GM21529 (cell line): ENCODE measurements around the gene MGRN1.

ENCODE experiments used
- ATAC-seq: cut with Tn5 transposase; IDR thresholded peaks from one replicate; pipeline ENCODE4 v1.9.1; 2021; ENCODE audit not compliant: unreplicated experiment

MGRN1 gene

DNA sequence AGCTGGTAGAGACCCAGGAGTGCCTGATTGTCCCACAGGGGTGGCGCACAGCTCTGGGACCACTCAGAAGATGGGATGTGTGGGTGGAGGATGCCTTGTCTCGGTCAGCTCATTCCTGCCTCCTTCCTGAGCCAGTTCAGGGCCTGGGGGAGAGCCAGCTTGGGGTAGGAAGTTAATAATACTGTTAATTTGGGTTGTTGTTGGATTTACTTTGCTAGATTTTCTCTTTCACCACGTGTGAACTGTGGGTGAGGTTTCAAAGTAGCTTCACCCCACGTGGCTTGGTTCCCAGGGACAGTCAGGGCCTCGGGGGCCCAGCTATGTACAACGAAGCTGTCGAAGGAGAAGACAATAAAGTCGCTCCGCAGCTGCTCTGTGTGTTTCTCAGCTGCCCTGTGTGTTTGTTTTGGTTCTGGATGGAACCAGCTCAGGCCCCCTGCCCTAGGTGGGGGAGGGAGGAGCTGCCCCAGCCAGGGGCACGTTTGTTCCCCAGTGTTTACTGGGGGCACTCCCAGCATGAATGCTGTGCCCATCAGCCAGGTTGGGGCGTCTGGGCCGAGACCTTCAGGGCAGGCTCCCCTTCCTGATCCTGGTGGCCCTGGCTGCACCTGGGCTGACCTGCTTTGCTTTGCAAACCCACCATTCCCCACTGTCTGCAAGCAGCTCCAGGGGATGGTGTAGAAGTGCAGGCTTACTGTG lies 71.0 kb downstream of the MGRN1 start:
- no peak for ATAC-seq

- no peak for ATAC-seq
Observed at GRCh38 chr16:4696172-4696904, 71.7 kb downstream of the MGRN1 start.

DNA sequence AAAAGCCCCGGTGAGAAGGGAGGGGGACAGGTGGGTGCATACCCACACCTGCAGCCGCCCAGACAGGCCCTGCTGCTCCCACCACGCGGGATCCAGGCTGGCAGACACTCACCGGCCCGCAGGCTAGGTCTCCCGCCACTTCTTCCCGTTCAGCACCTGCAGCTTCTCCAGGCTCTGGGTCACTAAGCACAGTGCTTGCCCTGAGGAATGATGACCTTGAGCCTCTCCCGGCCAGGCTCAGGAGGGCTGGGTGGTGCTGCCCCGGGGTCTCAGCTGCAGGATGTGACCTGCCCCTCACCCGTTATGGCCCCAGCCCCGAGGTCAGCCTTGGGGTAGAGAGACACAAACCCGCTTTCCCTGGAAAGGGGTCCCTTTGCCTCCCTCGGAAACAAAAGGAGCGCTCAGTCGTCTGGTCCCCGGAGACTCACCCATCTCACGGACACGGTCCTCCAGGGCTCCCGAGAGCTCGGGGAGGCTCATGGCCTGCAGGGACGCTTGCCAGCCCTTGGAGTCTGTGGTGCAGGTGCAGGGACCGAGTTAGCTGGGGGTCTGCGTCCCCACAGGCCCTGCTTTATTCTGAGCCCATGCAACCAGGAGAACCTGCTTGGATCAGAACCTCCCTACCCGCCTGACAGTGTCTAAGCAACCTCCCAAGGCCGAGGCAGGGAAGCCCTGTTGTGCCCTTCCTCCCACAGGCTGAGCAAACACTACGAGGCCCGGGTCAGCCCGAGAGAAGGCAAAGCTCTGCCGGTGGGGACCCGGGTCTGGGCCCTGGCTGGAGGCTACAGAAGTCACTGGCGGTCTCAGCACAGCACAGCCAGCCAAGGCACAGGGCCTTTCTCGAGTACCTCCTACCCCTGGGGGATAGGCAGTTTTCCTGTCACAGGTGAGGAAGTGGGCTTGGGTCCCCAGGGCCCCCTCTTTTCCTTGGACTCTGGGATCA lies 72.5 kb downstream of the MGRN1 start:
- no peak for ATAC-seq

DNA sequence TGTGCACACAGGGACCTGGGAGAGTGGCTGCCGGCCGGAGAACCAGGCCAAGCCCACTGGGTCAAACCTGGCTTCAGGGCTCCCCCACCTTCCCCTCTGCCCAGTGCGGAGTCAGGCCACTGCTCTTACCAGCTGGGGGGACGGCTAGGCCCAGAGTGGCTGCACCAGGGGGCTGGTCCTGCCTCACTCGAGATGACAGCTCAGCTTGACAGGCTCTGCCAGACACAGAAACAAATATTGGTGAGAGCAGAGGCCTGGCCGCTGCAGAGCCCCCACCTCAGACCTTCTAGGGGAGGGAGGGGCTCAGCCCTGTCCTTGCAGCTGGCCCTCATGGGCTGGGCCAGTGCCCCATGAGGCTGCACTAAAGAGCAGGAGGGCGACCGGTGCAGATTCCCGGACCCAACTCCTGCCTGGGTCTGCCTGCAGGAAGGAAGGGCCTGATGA lies 73.2 kb downstream of the MGRN1 start:
- ATAC-seq = no peak

DNA sequence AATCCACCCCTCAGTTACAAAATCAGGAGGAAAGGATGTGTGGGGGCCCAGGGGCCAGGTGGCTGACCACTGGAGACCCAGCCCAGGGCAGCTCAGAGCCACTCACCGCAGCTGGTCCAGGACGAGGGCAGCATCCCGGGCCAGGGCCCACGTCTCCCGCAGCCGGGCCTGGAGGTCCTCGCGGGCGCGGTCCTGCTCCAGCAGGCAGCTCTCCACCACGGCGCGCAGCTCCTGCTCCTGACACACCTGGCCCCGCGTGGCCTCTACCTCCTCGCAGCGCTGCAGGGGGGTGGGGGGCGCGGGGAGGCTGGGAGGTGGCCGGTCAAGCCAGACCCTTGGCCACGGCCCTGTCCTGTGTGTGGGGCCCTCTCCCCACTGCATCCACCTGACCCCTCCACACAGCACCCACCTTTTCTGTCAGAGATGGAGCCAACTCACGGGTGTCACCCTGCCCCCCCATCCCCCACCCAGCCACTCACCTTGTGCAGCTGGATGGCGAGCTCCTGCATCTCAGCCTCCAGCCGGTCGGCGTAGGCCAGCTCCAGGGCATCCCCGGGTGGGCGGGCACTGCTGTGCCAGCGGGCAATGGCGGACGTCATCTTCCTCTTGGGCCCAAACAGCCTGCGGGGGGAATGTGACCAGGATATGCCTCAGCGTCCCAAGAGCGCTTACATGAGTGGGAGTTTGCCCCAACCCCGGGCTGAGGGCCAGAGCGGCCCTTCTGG lies 73.9 kb downstream of the MGRN1 start:
- no peak for ATAC-seq

- ATAC-seq = no peak
Observed at GRCh38 chr16:4699046-4699556, 74.5 kb downstream of the MGRN1 start.

DNA sequence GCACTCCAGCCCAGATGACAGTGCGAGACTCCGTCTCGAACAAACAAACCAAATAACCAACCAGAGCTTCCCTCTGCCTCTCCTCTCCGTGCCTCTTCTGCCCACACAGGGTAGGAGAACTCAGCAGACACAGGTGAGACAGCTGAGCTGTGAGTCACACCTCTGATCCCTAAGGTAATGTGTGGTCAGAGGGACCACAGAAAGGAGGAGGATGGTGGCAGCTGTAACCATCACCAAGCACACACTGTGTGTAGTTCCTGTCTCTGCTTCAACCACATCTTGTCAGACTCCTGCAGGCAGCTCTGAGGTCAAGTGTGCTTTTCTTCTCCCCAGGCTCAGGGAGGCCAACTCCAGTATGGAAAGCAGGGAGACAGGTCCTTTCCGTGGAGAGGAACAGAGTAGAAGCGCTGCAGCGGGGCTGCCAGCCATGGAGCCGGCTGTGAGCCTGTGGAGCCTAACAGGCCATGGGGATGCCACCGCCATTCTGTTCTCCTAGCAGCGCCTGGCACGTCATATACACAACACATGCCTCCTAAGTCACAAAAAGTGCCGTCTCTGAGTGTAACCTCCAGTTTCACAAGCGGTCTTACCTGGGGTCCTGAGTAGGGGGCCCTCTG lies 75.9 kb downstream of the MGRN1 start:
- no peak for ATAC-seq

DNA sequence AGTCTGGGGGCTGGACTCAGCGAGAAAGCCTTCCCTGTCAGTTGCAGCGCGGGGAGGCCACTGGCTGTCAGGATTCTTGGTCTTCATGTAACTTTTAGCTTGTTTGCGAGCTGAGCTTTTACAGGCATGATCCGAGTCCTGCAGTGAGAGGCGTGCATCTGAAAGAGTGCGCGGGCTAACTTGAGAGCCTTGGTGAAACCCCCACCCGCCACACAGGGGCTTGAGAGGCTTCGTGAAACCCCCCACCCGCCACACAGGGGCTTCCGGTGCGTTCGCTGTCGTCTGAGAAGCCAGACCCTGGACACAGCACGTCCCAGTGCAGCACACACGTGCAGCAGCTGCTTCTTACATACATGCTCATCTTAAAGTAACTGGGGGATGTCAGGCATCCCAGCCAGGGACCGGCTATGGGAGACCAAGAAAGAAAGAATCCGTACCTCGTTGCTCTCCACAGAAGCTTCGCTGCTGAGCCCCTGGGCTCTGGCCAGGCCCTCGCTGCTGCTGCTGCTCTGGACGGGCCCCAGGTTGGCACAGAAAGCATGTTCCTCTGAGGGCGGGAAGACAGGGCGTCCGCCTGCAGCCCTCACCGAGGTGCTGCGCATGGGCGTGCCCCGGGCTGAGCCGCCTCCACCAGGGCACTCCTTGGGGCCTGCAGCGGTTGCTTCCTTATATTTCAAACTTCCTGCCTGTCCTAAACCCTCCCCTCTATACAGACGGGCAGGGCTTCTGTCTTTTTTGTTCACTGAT lies 76.5 kb downstream of the MGRN1 start:
- ATAC-seq = no peak

DNA sequence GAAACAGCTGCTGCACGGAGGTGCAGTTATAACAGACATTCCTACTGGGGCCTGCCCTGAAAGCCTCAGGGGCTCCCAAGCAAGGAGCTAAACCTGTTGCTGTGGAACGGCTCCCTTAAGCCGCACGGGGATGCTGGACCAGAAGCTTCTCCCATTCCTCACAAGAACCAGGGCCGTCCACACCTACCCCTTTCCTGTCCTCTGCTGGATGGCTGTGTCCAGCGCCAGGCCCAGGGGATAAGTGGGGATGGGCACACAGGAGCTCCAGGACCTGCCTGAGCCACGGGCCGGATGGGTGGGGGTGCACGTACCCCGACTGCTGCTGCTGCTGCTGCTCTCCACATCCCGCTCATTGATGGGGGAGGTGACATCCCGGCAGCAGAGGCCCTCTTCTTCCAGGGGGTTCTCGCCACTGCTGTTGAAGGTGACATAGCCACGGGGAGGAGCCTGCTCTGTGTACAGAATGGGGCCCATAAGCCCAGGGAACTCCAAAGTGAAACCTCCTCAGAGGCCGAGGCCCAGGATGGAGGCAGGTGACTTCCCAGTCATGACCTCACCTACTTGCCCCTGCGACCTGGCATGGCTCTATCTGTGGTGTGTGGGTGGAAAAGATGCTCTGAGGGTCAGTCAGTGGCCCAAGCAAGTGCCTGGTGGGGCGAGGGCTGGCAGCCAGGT lies 77.3 kb downstream of the MGRN1 start:
- no peak for ATAC-seq

DNA sequence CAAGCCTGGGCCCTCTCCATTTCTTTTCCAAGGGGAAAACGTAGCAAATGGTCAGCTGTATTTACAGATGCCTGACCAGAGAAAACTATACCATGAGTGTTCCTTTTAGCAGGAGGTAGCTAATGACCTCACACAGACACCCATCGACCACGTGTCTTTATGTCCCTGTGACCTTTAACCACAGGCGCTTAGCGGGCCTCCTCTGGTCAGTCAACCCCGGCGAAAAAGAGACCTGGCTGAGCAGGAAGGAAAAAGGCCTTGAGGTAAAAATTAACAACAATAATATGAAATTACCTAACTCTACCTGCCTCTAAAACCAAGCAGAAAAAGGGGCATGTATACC lies 77.8 kb downstream of the MGRN1 start:
- no peak for ATAC-seq

DNA sequence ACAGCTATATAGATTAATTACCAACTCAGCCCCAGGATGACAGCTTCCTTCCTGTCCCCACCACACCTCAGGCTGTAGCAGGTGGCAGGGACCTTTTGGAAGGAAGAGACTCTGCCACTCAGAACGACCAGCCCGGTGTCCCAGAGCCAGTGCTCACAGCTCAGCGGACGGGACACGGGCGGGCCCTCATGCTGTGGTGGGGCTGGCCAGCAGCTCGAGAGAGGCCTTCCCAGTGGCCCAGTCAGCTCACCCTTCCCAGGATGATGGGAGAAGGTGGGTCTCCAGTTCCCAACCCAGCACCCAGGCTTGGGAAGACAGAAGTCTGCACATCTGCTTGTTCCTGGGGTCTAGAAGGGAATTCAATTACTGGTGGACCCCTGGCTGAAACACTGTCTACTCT lies 79.3 kb downstream of the MGRN1 start:
- ATAC-seq = no peak

- no peak for ATAC-seq
Observed at GRCh38 chr16:4704491-4704890, 79.9 kb downstream of the MGRN1 start.

- ATAC-seq = no peak
Observed at GRCh38 chr16:4704913-4705312, 80.3 kb downstream of the MGRN1 start.

- no peak for ATAC-seq
Observed at GRCh38 chr16:4706871-4707270, 82.2 kb downstream of the MGRN1 start.

DNA sequence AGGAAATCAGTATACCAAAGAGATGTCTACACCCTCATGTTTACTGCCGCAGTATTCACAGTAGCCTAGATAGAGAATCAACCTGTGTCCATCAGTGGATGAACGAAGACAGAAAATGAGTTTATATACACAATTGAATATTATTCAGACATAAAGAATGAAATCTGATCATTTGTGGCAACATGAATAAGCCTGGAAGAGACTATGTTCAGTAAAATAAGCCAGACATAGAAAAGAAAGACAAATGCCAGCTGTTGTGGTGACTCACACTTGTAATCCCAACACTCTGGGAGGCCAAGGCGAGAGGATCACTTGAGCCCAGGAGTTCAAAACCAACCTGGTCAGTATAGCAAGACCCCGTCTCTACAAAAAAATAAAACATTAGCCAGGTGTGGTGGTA lies 84.9 kb downstream of the MGRN1 start:
- no peak for ATAC-seq

DNA sequence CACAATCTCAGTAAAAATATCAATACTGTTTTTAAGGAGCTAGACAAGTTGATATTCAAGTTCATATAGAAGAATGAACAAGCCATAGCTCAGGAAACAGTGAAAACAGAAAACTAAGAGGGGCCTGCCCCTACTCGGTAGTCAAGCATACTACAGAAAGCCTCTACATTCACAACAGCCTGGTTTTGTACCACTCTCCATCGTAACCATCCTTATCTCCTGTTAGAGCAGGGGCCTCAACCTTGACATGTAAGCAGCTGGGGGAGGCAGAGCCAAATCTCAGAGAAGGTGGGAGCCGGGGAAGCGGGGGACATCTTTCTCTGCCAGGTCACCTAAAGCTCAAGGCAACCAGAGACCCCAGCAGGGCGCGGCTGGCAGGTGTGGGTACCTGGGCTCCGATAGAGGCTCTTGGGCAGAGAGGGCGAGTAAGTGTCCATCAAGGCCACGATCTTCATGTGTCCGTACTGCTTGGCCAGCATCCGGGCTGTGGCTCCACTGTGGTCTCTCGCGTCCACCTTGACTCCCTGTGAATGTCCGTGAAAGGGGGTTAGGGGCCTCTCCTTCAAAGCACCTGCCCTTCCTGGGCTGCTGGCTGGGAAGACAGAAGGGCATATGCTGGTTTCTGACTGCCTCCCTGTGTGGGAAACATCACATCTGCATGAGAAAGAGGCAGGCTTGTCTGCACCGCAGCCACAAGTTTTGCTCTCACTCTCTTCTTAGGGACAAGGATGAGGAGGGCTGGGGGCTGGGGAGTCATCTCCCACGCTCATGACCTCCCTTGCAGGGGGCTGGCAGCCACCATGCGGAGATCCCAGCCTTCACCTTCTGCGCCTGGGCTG lies 89.3 kb downstream of the MGRN1 start:
- no peak for ATAC-seq

DNA sequence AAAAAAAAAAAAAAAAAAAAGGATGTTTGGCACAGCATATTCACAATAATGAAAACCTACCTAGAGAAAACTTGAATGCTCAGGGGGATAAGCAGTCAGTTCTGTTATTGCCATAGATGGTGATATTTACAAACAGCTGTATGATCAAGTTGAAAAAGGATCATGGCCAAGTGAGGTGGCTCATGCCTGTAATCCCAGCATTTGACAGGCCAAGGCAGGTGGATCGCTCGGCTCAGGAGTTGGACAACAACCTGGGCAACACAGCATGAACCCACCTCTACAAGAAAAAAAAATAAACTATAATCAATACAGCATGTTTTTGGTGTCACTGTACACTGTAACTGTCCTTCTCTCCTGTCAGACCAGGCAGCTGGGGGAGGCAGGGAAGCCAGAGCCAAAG lies 90.4 kb downstream of the MGRN1 start:
- no peak for ATAC-seq

DNA sequence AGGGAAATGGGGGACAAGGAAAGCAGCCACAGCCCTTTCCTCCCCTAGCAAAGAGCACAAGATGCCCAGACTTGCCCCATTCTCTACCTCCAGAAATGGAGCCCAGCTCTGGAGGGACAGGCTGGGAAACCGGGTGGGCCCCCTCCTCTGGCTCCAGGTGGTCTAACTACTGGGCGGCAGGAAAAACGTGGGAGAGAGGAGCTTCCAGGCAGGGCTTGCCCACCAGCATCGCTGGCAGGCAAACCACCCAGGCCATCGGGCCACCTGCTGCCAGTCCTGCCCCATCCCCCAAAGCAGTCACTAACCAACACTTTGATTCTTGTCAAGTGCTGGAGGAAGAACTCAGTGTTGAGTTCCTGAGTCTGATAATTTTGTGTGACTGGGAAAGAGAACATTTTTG lies 93.8 kb downstream of the MGRN1 start:
- no peak for ATAC-seq
